ENCODE data around the gene RPN2. TPM values are rescaled to one million over a fixed set of nuclear protein-coding genes. Genes with fewer than 3 reads are reported as not detected.

The RPN2 gene
- total RNA-seq, 1 experiment from 2014 or later: 234 TPM

- Mint-ChIP-seq H3K27ac (no peak overlapping the region), H3K9me3 (no peaks in the 10 kb centered on the region), H3K4me1 (peaks cover 22 to 27% of the 10 kb centered on the region in 2 experiments), H3K27me3 (ENCODE audit: low read depth) (no peaks in the 10 kb centered on the region), H3K36me3 (ENCODE audit: insufficient read depth in 1 of 3, low read depth in 3 of 3) (peaks cover 61 to 93% (median 88%) of the 10 kb centered on the region in 3 experiments; a peak in 6 of 7 replicates), H3K4me3 (no peak overlapping the region)
- Histone ChIP-seq H2BK5ac (ENCODE audit: insufficient read length, low read length) (no peak overlapping the region), H3K27ac (ENCODE audit: insufficient read length, low read depth, low read length) (no peak overlapping the region), H3K79me1 (ENCODE audit: insufficient read depth, low read depth, low read length, poor library complexity, severe bottlenecking) (no peaks in the 10 kb centered on the region), H3K18ac (ENCODE audit: insufficient read length, low read depth, low read length) (no peak overlapping the region), H3K9ac (ENCODE audit: extremely low read depth, insufficient read length, low read length) (no peak overlapping the region), H4K20me1 (ENCODE audit: control insufficient read depth, insufficient read depth, insufficient read length) (no peaks in the 10 kb centered on the region), H4K91ac (ENCODE audit: insufficient read length, low read depth, low read length) (no peak overlapping the region), H3T11ph (ENCODE audit: low read length) (no peak overlapping the region), H2AFZ (ENCODE audit: low read length) (no peak overlapping the region), H3K23ac (ENCODE audit: insufficient read length, low read depth, low read length) (no peak overlapping the region), H3K4me1 (ENCODE audit: insufficient read depth, low read length) (peaks cover 4% of the 10 kb centered on the region; the same call in 1 of the 2 replicates), H2BK12ac (ENCODE audit: insufficient read length, low read depth, low read length) (no peak overlapping the region), H4K5ac (ENCODE audit: insufficient read length, low read depth, low read length) (no peak overlapping the region), H3K9me3 (ENCODE audit: control insufficient read depth, low read depth, low read length) (no peaks in the 10 kb centered on the region), H3K27me3 (ENCODE audit: insufficient read depth, low read length) (no peaks in the 10 kb centered on the region), H2AK5ac (ENCODE audit: insufficient read length, low read length) (no peak overlapping the region), H4K8ac (replicated peaks; ENCODE audit: insufficient read length, low read depth, low read length) (no peak overlapping the region), H2BK15ac (ENCODE audit: low read depth, low read length) (no peak overlapping the region), H3K4me2 (ENCODE audit: insufficient read depth, insufficient read length, low read length) (no peak overlapping the region), H3K14ac (ENCODE audit: insufficient read depth, low read length) (no peak overlapping the region), H2BK20ac (ENCODE audit: low read depth, low read length, poor library complexity, severe bottlenecking) (no peak overlapping the region), H3K56ac (ENCODE audit: insufficient read length, low read depth, low read length) (no peak overlapping the region), H3K4ac (ENCODE audit: low read depth, low read length) (no peak overlapping the region), H3K23me2 (ENCODE audit: insufficient read length, low read depth, low read length, poor library complexity, severe bottlenecking) (no peaks in the 10 kb centered on the region), H2BK120ac (ENCODE audit: low read depth, low read length, poor library complexity, severe bottlenecking) (no peak overlapping the region), H3K79me2 (ENCODE audit: insufficient read depth, low read length) (no peaks in the 10 kb centered on the region)
- no peak for DNase-seq
- no CpG with 5 or more reads among the region's 5 CpGs for WGBS (ENCODE audit: extremely low coverage, insufficient read length, low lambda C conversion rate)
- TF ChIP-seq, protein P1, sequence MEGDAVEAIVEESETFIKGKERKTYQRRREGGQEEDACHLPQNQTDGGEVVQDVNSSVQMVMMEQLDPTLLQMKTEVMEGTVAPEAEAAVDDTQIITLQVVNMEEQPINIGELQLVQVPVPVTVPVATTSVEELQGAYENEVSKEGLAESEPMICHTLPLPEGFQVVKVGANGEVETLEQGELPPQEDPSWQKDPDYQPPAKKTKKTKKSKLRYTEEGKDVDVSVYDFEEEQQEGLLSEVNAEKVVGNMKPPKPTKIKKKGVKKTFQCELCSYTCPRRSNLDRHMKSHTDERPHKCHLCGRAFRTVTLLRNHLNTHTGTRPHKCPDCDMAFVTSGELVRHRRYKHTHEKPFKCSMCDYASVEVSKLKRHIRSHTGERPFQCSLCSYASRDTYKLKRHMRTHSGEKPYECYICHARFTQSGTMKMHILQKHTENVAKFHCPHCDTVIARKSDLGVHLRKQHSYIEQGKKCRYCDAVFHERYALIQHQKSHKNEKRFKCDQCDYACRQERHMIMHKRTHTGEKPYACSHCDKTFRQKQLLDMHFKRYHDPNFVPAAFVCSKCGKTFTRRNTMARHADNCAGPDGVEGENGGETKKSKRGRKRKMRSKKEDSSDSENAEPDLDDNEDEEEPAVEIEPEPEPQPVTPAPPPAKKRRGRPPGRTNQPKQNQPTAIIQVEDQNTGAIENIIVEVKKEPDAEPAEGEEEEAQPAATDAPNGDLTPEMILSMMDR (conservative IDR thresholded peaks at IDR 0.05): no peak
These were observed 55.1 kb downstream of the RPN2 start for GRCh38 chr20:37234254-37234581.
